Stimulated activated naive CD8-positive, alpha-beta T cell treated with anti-CD3 and anti-CD28 coated beads, Interleukin-15, amount 100 ng/mL, for 72 hours (primary cell): ENCODE measurements around the gene GDI2.
"Not testable (repeated sequence)": the region's sequence is repeated elsewhere in the genome, so short reads cannot be mapped to it uniquely, and the experiment has no call there.

Experiments used
- ATAC-seq: fragments of 150-1000 bp; cut with Tn5 transposase; 2 replicates; pipeline ENCODE4 v1.10.0; 2021; ENCODE audit warnings: mild to moderate bottlenecking, moderate library complexity
- DNase-seq, 2 donors: peaks; one replicate each; pipeline ENCODE4 v3.0.0; 2021 to 2022
- H3K27ac Mint-ChIP-seq, 2 donors: one replicate each; pipeline ENCODE4 v1.8.0; 2022; ENCODE audit warnings: mild to moderate bottlenecking in 2 of 2, mixed read lengths in 2 of 2, moderate library complexity in 2 of 2
- H3K27me3 Mint-ChIP-seq: one replicate; pipeline ENCODE4 v1.8.0; 2022; ENCODE audit warnings: mixed read lengths
- H3K4me1 Mint-ChIP-seq: one replicate; pipeline ENCODE4 v1.8.0; 2022; ENCODE audit warnings: mild to moderate bottlenecking, mixed read lengths
- H3K4me3 Mint-ChIP-seq, 2 donors: one replicate each; pipeline ENCODE4 v1.8.0; 2022; ENCODE audit warnings: mild to moderate bottlenecking in 2 of 2, mixed read lengths in 2 of 2, moderate library complexity in 1 of 2
- H3K9me3 Mint-ChIP-seq, 2 donors: one replicate each; pipeline ENCODE4 v1.8.0; 2022; ENCODE audit warnings: mixed read lengths in 2 of 2

Gene GDI2

GRCh38 chr10:5811387-5811821 is 1.8 kb downstream of the GDI2 start:
- Mint-ChIP-seq H3K9me3 (no peaks in the 10 kb centered on the region), H3K27me3 (no peaks in the 10 kb centered on the region), H3K27ac (peak overlapping the region in 1 of 2 donors; percentile 86), H3K4me3 (peak overlapping the region; percentile 93 to 95), H3K4me1 (peaks cover 71% of the 10 kb centered on the region)
- DNase-seq: no peak
- ATAC-seq: no peak

GRCh38 chr10:5810225-5810624 is 3.0 kb downstream of the GDI2 start:
- no peaks in the 10 kb centered on the region for H3K27me3 Mint-ChIP-seq
- no peak for ATAC-seq
- peaks cover 59% of the 10 kb centered on the region for H3K4me1 Mint-ChIP-seq
- peak overlapping the region in 1 of 2 donors; percentile 11 for H3K27ac Mint-ChIP-seq
- no peak for DNase-seq
- H3K9me3 Mint-ChIP-seq: no peaks in the 10 kb centered on the region
- H3K4me3 Mint-ChIP-seq: peak overlapping the region; percentile 27 to 95

GRCh38 chr10:5809527-5810154 is 3.6 kb downstream of the GDI2 start:
- Mint-ChIP-seq H3K27ac (peak overlapping the region in 1 of 2 donors; percentile 17), H3K4me1 (peaks cover 53% of the 10 kb centered on the region), H3K27me3 (no peaks in the 10 kb centered on the region), H3K4me3 (peak overlapping the region; percentile 27 to 95), H3K9me3 (no peaks in the 10 kb centered on the region)
- no peak for DNase-seq
- ATAC-seq: no peak

- not testable (repeated sequence) for H3K9me3 Mint-ChIP-seq, H3K27me3 Mint-ChIP-seq, ATAC-seq, DNase-seq
- Mint-ChIP-seq H3K4me1 (peaks cover 54% of the 10 kb centered on the region), H3K27ac (peak overlapping the region in 1 of 2 donors; percentile 17), H3K4me3 (peak overlapping the region; percentile 27 to 95)
These were observed 4.3 kb downstream of the GDI2 start for GRCh38 chr10:5808783-5809392.

GRCh38 chr10:5806745-5807144 is 6.5 kb downstream of the GDI2 start:
- H3K27ac Mint-ChIP-seq: peak overlapping the region in 1 of 2 donors; percentile 19
- ATAC-seq: no peak
- peaks cover 64% of the 10 kb centered on the region for H3K4me1 Mint-ChIP-seq
- H3K4me3 Mint-ChIP-seq: no peak overlapping the region
- no peaks in the 10 kb centered on the region for H3K27me3 Mint-ChIP-seq
- H3K9me3 Mint-ChIP-seq: no peaks in the 10 kb centered on the region
- DNase-seq: no peak

GRCh38 chr10:5805711-5806110 is 7.5 kb downstream of the GDI2 start:
- H3K9me3 Mint-ChIP-seq: no peaks in the 10 kb centered on the region
- peaks cover 53% of the 10 kb centered on the region for H3K4me1 Mint-ChIP-seq
- DNase-seq: no peak
- H3K27ac Mint-ChIP-seq: no peak overlapping the region
- no peak for ATAC-seq
- no peak overlapping the region for H3K4me3 Mint-ChIP-seq
- H3K27me3 Mint-ChIP-seq: no peaks in the 10 kb centered on the region

- Mint-ChIP-seq H3K4me1 (peaks cover 49% of the 10 kb centered on the region), H3K27me3 (no peaks in the 10 kb centered on the region), H3K9me3 (no peaks in the 10 kb centered on the region), H3K27ac (no peak overlapping the region), H3K4me3 (no peak overlapping the region)
- ATAC-seq (no peak), DNase-seq (no peak)
These were observed 8.0 kb downstream of the GDI2 start for GRCh38 chr10:5805260-5805659.

- peaks cover 40% of the 10 kb centered on the region for H3K4me1 Mint-ChIP-seq
- no peak overlapping the region for H3K27ac Mint-ChIP-seq
- no peaks in the 10 kb centered on the region for H3K27me3 Mint-ChIP-seq
- H3K4me3 Mint-ChIP-seq: no peak overlapping the region
- ATAC-seq: no peak
- H3K9me3 Mint-ChIP-seq: no peaks in the 10 kb centered on the region
- DNase-seq: no peak
These were observed 8.8 kb downstream of the GDI2 start for GRCh38 chr10:5804386-5804785.

GRCh38 chr10:5800782-5801181 is 12.5 kb downstream of the GDI2 start:
- peaks cover 17% of the 10 kb centered on the region for H3K4me1 Mint-ChIP-seq
- H3K27me3 Mint-ChIP-seq: no peaks in the 10 kb centered on the region
- no peak overlapping the region for H3K4me3 Mint-ChIP-seq
- no peak overlapping the region for H3K27ac Mint-ChIP-seq
- DNase-seq (no peak), ATAC-seq (no peak)
- no peaks in the 10 kb centered on the region for H3K9me3 Mint-ChIP-seq

- Mint-ChIP-seq H3K27ac (peak overlapping the region in 1 of 2 donors; percentile 65), H3K9me3 (no peaks in the 10 kb centered on the region), H3K27me3 (no peaks in the 10 kb centered on the region), H3K4me3 (no peak overlapping the region), H3K4me1 (peaks cover 5% of the 10 kb centered on the region)
- ATAC-seq: no peak
- no peak for DNase-seq
These were observed 19.0 kb downstream of the GDI2 start for GRCh38 chr10:5794236-5794635.

GRCh38 chr10:5789626-5790025 is 23.6 kb downstream of the GDI2 start:
- DNase-seq (no peak), ATAC-seq (no peak)
- peaks cover 0 to 3% of the 10 kb centered on the region in 2 donors for H3K9me3 Mint-ChIP-seq
- no peak overlapping the region for H3K27ac Mint-ChIP-seq
- H3K27me3 Mint-ChIP-seq: no peaks in the 10 kb centered on the region
- H3K4me3 Mint-ChIP-seq: no peak overlapping the region
- H3K4me1 Mint-ChIP-seq: no peaks in the 10 kb centered on the region

- H3K27me3 Mint-ChIP-seq: no peaks in the 10 kb centered on the region
- ATAC-seq (no peak), DNase-seq (no peak)
- H3K9me3 Mint-ChIP-seq: peaks cover 3 to 7% of the 10 kb centered on the region in 2 donors
- H3K4me1 Mint-ChIP-seq: no peaks in the 10 kb centered on the region
- H3K27ac Mint-ChIP-seq: peak overlapping the region in 1 of 2 donors; percentile 48
- no peak overlapping the region for H3K4me3 Mint-ChIP-seq
These were observed 24.3 kb downstream of the GDI2 start for GRCh38 chr10:5788969-5789368.

- ATAC-seq (no peak), DNase-seq (no peak)
- Mint-ChIP-seq H3K9me3 (peaks cover 3 to 7% of the 10 kb centered on the region in 2 donors), H3K27ac (peak overlapping the region in 1 of 2 donors; percentile 14), H3K4me3 (no peak overlapping the region), H3K27me3 (no peaks in the 10 kb centered on the region), H3K4me1 (peaks cover 30% of the 10 kb centered on the region)
These were observed 29.9 kb downstream of the GDI2 start for GRCh38 chr10:5783300-5783699.

GRCh38 chr10:5782174-5782573 is 31.1 kb downstream of the GDI2 start:
- DNase-seq (no peak), ATAC-seq (peak; percentile 64)
- Mint-ChIP-seq H3K4me3 (no peak overlapping the region), H3K4me1 (peaks cover 30% of the 10 kb centered on the region), H3K27ac (no peak overlapping the region), H3K9me3 (peaks cover 3 to 7% of the 10 kb centered on the region in 2 donors), H3K27me3 (no peaks in the 10 kb centered on the region)

- DNase-seq (no peak), ATAC-seq (no peak)
- H3K4me1 Mint-ChIP-seq: peaks cover 52% of the 10 kb centered on the region
- H3K27me3 Mint-ChIP-seq: no peaks in the 10 kb centered on the region
- H3K4me3 Mint-ChIP-seq: no peak overlapping the region
- no peak overlapping the region for H3K27ac Mint-ChIP-seq
- H3K9me3 Mint-ChIP-seq: peaks cover 3 to 5% of the 10 kb centered on the region in 2 donors
These were observed 33.5 kb downstream of the GDI2 start for GRCh38 chr10:5779730-5780129.

- DNase-seq, H3K27ac Mint-ChIP-seq, H3K27me3 Mint-ChIP-seq, H3K9me3 Mint-ChIP-seq, H3K4me3 Mint-ChIP-seq, ATAC-seq: not testable (repeated sequence)
- H3K4me1 Mint-ChIP-seq: peaks cover 48% of the 10 kb centered on the region
These were observed 35.5 kb downstream of the GDI2 start for GRCh38 chr10:5777758-5778157.

- H3K4me3 Mint-ChIP-seq: no peak overlapping the region
- no peaks in the 10 kb centered on the region for H3K9me3 Mint-ChIP-seq
- H3K27me3 Mint-ChIP-seq: no peaks in the 10 kb centered on the region
- no peak for DNase-seq
- no peak overlapping the region for H3K27ac Mint-ChIP-seq
- ATAC-seq: no peak
- peaks cover 39% of the 10 kb centered on the region for H3K4me1 Mint-ChIP-seq
These were observed 36.4 kb downstream of the GDI2 start for GRCh38 chr10:5776881-5777197.
